SK-N-SH treated with all-trans-retinoic acid at 6 μM for 48 hours (cell line): ENCODE data around the gene SEC62.

ENCODE experiments used
- ATAC-seq: fragments of 200-7000 bp; cut with Tn5 transposase; 3 replicates; pipeline ENCODE4 v1.9.1; 2020; ENCODE audit warnings: mild to moderate bottlenecking, moderate library complexity
- ARNTL ChIP-seq: fragments of 450-650 bp; formaldehyde crosslinking; IDR thresholded peaks from 2 replicates; pipeline ENCODE4 v1.5.0; 2020; ENCODE audit warnings: low read depth, mild to moderate bottlenecking, moderate library complexity, borderline replicate concordance
- BACH2 ChIP-seq: fragments of 250-450 bp; sonication (Bioruptor Pico); IDR thresholded peaks from 2 replicates; pipeline ENCODE4 v1.9.0; 2021; ENCODE audit warnings: mild to moderate bottlenecking, borderline replicate concordance
- CSDC2 ChIP-seq: fragments of 250-450 bp; sonication (Bioruptor Pico); IDR thresholded peaks from 2 replicates; pipeline ENCODE4 v1.5.0; 2020; ENCODE audit warnings: mild to moderate bottlenecking, moderate library complexity
- CSRNP3 ChIP-seq: fragments of 250-450 bp; sonication (Bioruptor Pico); IDR thresholded peaks from 2 replicates; pipeline ENCODE4 v1.5.1; 2021; ENCODE audit warnings: mild to moderate bottlenecking, moderate library complexity
- ESRRG ChIP-seq: fragments of 250-450 bp; sonication (Bioruptor Pico); IDR thresholded peaks from 2 replicates; pipeline ENCODE4 v1.6.1; 2021; ENCODE audit warnings: mild to moderate bottlenecking
- GLIS3 ChIP-seq: fragments of 250-450 bp; sonication (Bioruptor Pico); IDR thresholded peaks from 2 replicates; pipeline ENCODE4 v1.5.0; 2020; ENCODE audit warnings: mild to moderate bottlenecking, moderate library complexity
- ISL1 ChIP-seq: fragments of 250-450 bp; sonication (Bioruptor Pico); IDR thresholded peaks from 2 replicates; pipeline ENCODE4 v2.1.2; 2022; ENCODE audit warnings: mild to moderate bottlenecking, moderate library complexity
- OSR1 ChIP-seq: fragments of 250-450 bp; sonication (Bioruptor Pico); IDR thresholded peaks from 2 replicates; pipeline ENCODE4 v1.8.0; 2022; ENCODE audit warnings: moderate library complexity, mild to moderate bottlenecking, inconsistent platforms
- PPARA ChIP-seq: fragments of 250-450 bp; sonication (Bioruptor Pico); IDR thresholded peaks from 2 replicates; pipeline ENCODE4 v1.5.0; 2020; ENCODE audit warnings: mild to moderate bottlenecking, borderline replicate concordance
- RARB ChIP-seq: fragments of 250-450 bp; sonication (Bioruptor Pico); IDR thresholded peaks from 2 replicates; pipeline ENCODE4 v1.8.0; 2021; ENCODE audit warnings: mild to moderate bottlenecking, moderate library complexity
- SNAI2 ChIP-seq: fragments of 250-450 bp; sonication (Bioruptor Pico); IDR thresholded peaks from 2 replicates; pipeline ENCODE4 v1.5.0; 2020; ENCODE audit warnings: mild to moderate bottlenecking, moderate library complexity
- TCF4 ChIP-seq: fragments of 250-450 bp; sonication (Bioruptor Pico); IDR thresholded peaks from 2 replicates; pipeline ENCODE4 v1.8.0; 2021; ENCODE audit warnings: mild to moderate bottlenecking, moderate library complexity, borderline replicate concordance
- TOX ChIP-seq: fragments of 250-450 bp; sonication (Bioruptor Pico); IDR thresholded peaks from 2 replicates; pipeline ENCODE4 v1.8.0; 2021; ENCODE audit warnings: mild to moderate bottlenecking, moderate library complexity, borderline replicate concordance
- ZC3H10 ChIP-seq: fragments of 250-450 bp; sonication (Bioruptor Pico); IDR thresholded peaks from 2 replicates; pipeline ENCODE4 v1.5.1; 2021; ENCODE audit warnings: mild to moderate bottlenecking, moderate library complexity
- ZFP3 ChIP-seq: fragments of 250-450 bp; sonication (Bioruptor Pico); IDR thresholded peaks from 2 replicates; pipeline ENCODE4 v1.5.0; 2020; ENCODE audit warnings: mild to moderate bottlenecking, moderate library complexity
- ZFP30 ChIP-seq: fragments of 450-650 bp; formaldehyde crosslinking; IDR thresholded peaks from 2 replicates; pipeline ENCODE4 v1.5.0; 2022; ENCODE audit warnings: mild to moderate bottlenecking, moderate library complexity
- ZNF565 ChIP-seq: fragments of 450-650 bp; formaldehyde crosslinking; conservative IDR thresholded peaks from 2 replicates; pipeline ENCODE4 v1.5.0; 2020; ENCODE audit warnings: low read depth, mild to moderate bottlenecking, moderate library complexity
- ZNF70 ChIP-seq: fragments of 450-650 bp; formaldehyde crosslinking; IDR thresholded peaks from 2 replicates; pipeline ENCODE4 v1.5.0; 2020; ENCODE audit warnings: mild to moderate bottlenecking, moderate library complexity
- ZNF8 ChIP-seq: fragments of 450-650 bp; formaldehyde crosslinking; IDR thresholded peaks from 2 replicates; pipeline ENCODE4 v1.5.0; 2020; ENCODE audit warnings: mild to moderate bottlenecking, moderate library complexity
- TF ChIP-seq, protein P1 (sequence below): fragments of 250-450 bp; sonication (Bioruptor Pico); IDR thresholded peaks from 2 replicates; pipeline ENCODE4 v1.8.0; 2020; ENCODE audit warnings: mild to moderate bottlenecking, moderate library complexity, borderline replicate concordance
- TF ChIP-seq, protein P2 (sequence below): fragments of 250-450 bp; sonication (Bioruptor Pico); IDR thresholded peaks from 2 replicates; pipeline ENCODE4 v1.8.0; 2021; ENCODE audit warnings: low read depth, mild to moderate bottlenecking, moderate library complexity, borderline replicate concordance

SEC62 gene

DNA sequence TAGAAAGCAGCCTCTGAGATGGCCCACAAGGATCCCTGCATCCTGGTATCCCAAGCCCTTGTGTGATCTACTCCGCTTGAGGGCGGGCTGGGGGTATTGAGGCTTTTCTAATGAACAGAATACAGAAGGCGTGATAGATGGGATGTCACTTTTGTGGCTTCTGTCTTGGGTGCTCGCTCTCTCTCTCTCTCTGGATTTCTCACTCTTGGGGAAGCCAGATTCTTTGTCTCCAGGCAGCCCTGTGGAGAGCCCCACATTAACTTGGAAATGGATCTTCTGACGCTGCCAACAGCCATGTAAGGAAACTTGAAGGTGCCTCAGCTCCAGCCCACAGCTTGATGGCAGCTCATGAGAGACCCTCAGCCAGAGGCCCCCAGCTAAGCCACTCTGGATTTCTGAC, 26.9 kb upstream of the SEC62 start:
- TF ChIP-seq ZNF70 (CRISPR knock-in tag) (no peak), CSRNP3 (CRISPR knock-in tag) (no peak), ZC3H10 (CRISPR knock-in tag) (no peak), ISL1 (CRISPR knock-in tag) (no peak), TOX (no peak), ESRRG (no peak), SNAI2 (CRISPR knock-in tag) (no peak), OSR1 (CRISPR knock-in tag) (no peak), ZNF8 (CRISPR knock-in tag) (no peak), PPARA (CRISPR knock-in tag) (no peak), ZFP3 (CRISPR knock-in tag) (no peak), ZFP30 (CRISPR knock-in tag) (no peak)
- TF ChIP-seq, protein P1, sequence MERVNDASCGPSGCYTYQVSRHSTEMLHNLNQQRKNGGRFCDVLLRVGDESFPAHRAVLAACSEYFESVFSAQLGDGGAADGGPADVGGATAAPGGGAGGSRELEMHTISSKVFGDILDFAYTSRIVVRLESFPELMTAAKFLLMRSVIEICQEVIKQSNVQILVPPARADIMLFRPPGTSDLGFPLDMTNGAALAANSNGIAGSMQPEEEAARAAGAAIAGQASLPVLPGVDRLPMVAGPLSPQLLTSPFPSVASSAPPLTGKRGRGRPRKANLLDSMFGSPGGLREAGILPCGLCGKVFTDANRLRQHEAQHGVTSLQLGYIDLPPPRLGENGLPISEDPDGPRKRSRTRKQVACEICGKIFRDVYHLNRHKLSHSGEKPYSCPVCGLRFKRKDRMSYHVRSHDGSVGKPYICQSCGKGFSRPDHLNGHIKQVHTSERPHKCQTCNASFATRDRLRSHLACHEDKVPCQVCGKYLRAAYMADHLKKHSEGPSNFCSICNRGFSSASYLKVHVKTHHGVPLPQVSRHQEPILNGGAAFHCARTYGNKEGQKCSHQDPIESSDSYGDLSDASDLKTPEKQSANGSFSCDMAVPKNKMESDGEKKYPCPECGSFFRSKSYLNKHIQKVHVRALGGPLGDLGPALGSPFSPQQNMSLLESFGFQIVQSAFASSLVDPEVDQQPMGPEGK (CRISPR knock-in tag), result no peak
- TF ChIP-seq, all 23 proteins: peak for 0
- no peak for ATAC-seq

GRCh38 chr3:169940470-169941181, 26.0 kb upstream of the SEC62 start:
- no peak for TF ChIP-seq ZC3H10 (CRISPR knock-in tag)
- no peak for TF ChIP-seq ARNTL (CRISPR knock-in tag)
- TF ChIP-seq OSR1 (CRISPR knock-in tag), result no peak
- no peak for TF ChIP-seq ZFP3 (CRISPR knock-in tag)
- no peak for TF ChIP-seq ZNF70 (CRISPR knock-in tag)
- no peak for TF ChIP-seq CSRNP3 (CRISPR knock-in tag)
- TF ChIP-seq TOX, result no peak
- no peak for TF ChIP-seq ESRRG
- TF ChIP-seq CSDC2 (CRISPR knock-in tag), result no peak
- no peak for ATAC-seq

- no peak for TF ChIP-seq ZNF70 (CRISPR knock-in tag)
- no peak for TF ChIP-seq ISL1 (CRISPR knock-in tag)
- TF ChIP-seq, protein P1 (CRISPR knock-in tag), result no peak
- TF ChIP-seq CSDC2 (CRISPR knock-in tag), result no peak
- TF ChIP-seq ARNTL (CRISPR knock-in tag), result no peak
- no peak for TF ChIP-seq PPARA (CRISPR knock-in tag)
- no peak for TF ChIP-seq OSR1 (CRISPR knock-in tag)
- TF ChIP-seq ZNF8 (CRISPR knock-in tag), result no peak
- no peak for TF ChIP-seq GLIS3 (CRISPR knock-in tag)
- no peak for TF ChIP-seq ESRRG
- no peak for TF ChIP-seq TOX
- no peak for TF ChIP-seq ZFP3 (CRISPR knock-in tag)
- TF ChIP-seq CSRNP3 (CRISPR knock-in tag), result no peak
- no peak for TF ChIP-seq SNAI2 (CRISPR knock-in tag)
- TF ChIP-seq TCF4 (CRISPR knock-in tag), result no peak
- TF ChIP-seq RARB (CRISPR knock-in tag), result no peak
- no peak for TF ChIP-seq ZNF565
- TF ChIP-seq BACH2 (CRISPR knock-in tag), result no peak
- TF ChIP-seq, protein P2, sequence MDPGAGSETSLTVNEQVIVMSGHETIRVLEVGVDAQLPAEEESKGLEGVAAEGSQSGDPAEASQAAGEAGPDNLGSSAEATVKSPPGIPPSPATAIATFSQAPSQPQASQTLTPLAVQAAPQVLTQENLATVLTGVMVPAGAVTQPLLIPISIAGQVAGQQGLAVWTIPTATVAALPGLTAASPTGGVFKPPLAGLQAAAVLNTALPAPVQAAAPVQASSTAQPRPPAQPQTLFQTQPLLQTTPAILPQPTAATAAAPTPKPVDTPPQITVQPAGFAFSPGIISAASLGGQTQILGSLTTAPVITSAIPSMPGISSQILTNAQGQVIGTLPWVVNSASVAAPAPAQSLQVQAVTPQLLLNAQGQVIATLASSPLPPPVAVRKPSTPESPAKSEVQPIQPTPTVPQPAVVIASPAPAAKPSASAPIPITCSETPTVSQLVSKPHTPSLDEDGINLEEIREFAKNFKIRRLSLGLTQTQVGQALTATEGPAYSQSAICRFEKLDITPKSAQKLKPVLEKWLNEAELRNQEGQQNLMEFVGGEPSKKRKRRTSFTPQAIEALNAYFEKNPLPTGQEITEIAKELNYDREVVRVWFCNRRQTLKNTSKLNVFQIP, result no peak
- no peak for ATAC-seq
These were observed 21.3 kb upstream of the SEC62 start for GRCh38 chr3:169945313-169945712.
